Thyroid gland (tissue), 4 donors: ENCODE results near the gene NRARP. TPM values are rescaled to one million over a fixed set of nuclear protein-coding genes. Genes with fewer than 3 reads are reported as not detected.
"Not testable (repeated sequence)": the region's sequence is repeated elsewhere in the genome, so short reads cannot be mapped to it uniquely, and the experiment has no call there.

ENCODE experiments used
- DNase-seq, 2 donors: peaks; one replicate each; pipeline ENCODE4 v3.0.0-alpha.2; 2019
- H3K27ac ChIP-seq, 3 donors: fragments of 200-600 bp; sonication (generic); 1 replicate in 2 of 3; 2 replicates in 1 of 3; pipeline ENCODE4 v1.5.1; 2016 to 2019; ENCODE audit warnings: mild to moderate bottlenecking in 1 of 3, moderate library complexity in 1 of 3
- H3K27me3 ChIP-seq: fragments of 200-600 bp; sonication (generic); one replicate; pipeline ENCODE4 v1.5.1; 2019
- H3K36me3 ChIP-seq, 2 donors: fragments of 200-600 bp; sonication (generic); one replicate each; pipeline ENCODE4 v1.5.1; 2016 to 2019
- H3K4me1 ChIP-seq, 2 donors: fragments of 200-600 bp; sonication (generic); one replicate each; pipeline ENCODE4 v1.5.1; 2017 to 2019
- H3K4me3 ChIP-seq, 3 donors: fragments of 200-600 bp; sonication (generic); replicated peaks in 1 of 3; 1 replicate in 2 of 3; 2 replicates in 1 of 3; pipeline ENCODE4 v1.5.1; 2016; ENCODE audit warnings: mild to moderate bottlenecking in 1 of 3
- H3K9me3 ChIP-seq: fragments of 200-600 bp; sonication (generic); one replicate; pipeline ENCODE4 v1.5.1; 2017
- CTCF ChIP-seq, 6 experiments: fragments of 200-600 bp in 3 of 6; fragments of 450-650 bp in 3 of 6; sonication (generic) in 3 of 6; IDR thresholded peaks; one replicate each; pipeline ENCODE4 v1.5.1; 2016 to 2019; ENCODE audit warnings: antibody characterized with exemption in 6 of 6, mild to moderate bottlenecking in 2 of 6, inconsistent platforms in 1 of 6, moderate library complexity in 1 of 6
- POLR2A ChIP-seq, 2 donors: fragments of 450-650 bp; IDR thresholded peaks; one replicate each; pipeline ENCODE4 v1.6.1; 2017; ENCODE audit warnings: antibody characterized with exemption in 2 of 2, mild to moderate bottlenecking in 2 of 2, moderate library complexity in 1 of 2
- WGBS, 2 donors: methylation state at CpG; one replicate each; pipeline ENCODE4 v1.1.5; 2017; 5-methylcytosine and 5-hydroxymethylcytosine counted together
- intact Hi-C: fragments of 100-400 bp; cut with DNase I; formaldehyde crosslinking; loops from one replicate; pipeline ENCODE4 v1.15.1; 2023
- total RNA-seq, 4 donors: library from RNA; depleted of rRNA; stranded (reverse); fragments of >200 nt; gene quantifications; one replicate each; pipeline ENCODE4 v1.2.3, GENCODE V29; 2016

NRARP gene
- total RNA-seq, 4 donors from 2014 or later, result 1.8 to 10.2 (median 6.8) TPM

GRCh38 chr9:137347928-137348327, 45.9 kb upstream of the NRARP start:
- no peak for TF ChIP-seq POLR2A (IDR thresholded peaks at IDR 0.05)
- TF ChIP-seq CTCF (IDR thresholded peaks at IDR 0.05), result no peak
- H3K9me3 ChIP-seq, result no peaks in the 10 kb centered on the region
- no peak overlapping the region for H3K4me3 ChIP-seq
- H3K27me3 ChIP-seq, result no peaks in the 10 kb centered on the region
- no peak for DNase-seq
- H3K27ac ChIP-seq, result no peak overlapping the region
- intact Hi-C loops, result no loop called here
- peaks cover 4% of the 10 kb centered on the region in 2 donors for H3K36me3 ChIP-seq
- no peaks in the 10 kb centered on the region for H3K4me1 ChIP-seq
- 89 to 92% methylated on average over 7 to 12 of the region's 13 CpGs for WGBS, 2 donors

DNA sequence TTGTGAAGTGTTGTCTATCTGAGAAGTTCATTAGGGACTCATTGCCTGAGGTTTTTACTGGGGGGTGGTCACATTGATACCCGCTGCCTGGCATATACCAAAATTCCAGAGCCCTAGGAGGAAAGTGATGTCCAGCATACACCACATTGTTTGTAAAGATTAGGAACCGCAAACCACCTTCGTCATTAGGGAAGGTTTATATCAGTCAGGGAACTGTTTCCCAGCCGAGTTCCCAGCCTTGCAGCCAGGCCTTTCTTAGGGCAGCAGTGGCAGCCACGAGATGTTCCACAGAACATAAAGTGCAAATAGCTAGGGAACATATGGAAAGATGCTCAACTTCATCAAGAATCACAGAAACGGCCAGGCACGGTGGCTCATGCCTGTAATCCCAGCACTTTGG, 40.4 kb upstream of the NRARP start:
- Histone ChIP-seq H3K27ac (no peak overlapping the region), H3K9me3 (no peaks in the 10 kb centered on the region), H3K27me3 (no peaks in the 10 kb centered on the region), H3K36me3 (peaks cover 4% of the 10 kb centered on the region in 2 donors), H3K4me3 (no peak overlapping the region), H3K4me1 (no peaks in the 10 kb centered on the region)
- DNase-seq, result no peak
- TF ChIP-seq CTCF (IDR thresholded peaks at IDR 0.05), result no peak
- no peak for TF ChIP-seq POLR2A (IDR thresholded peaks at IDR 0.05)
- intact Hi-C loops, result no loop called here
- 84 to 88% methylated on average over 7 of the region's 7 CpGs for WGBS, 2 donors

- no peak for DNase-seq
Observed at GRCh38 chr9:137341227-137341626, 39.2 kb upstream of the NRARP start.

GRCh38 chr9:137339908-137340462, 37.9 kb upstream of the NRARP start:
- H3K36me3 ChIP-seq, H3K4me3 ChIP-seq, H3K4me1 ChIP-seq, H3K9me3 ChIP-seq, H3K27ac ChIP-seq, DNase-seq, intact Hi-C loops, H3K27me3 ChIP-seq: not testable (repeated sequence)
- WGBS, 2 donors, result 91 to 93% methylated on average over 12 of the region's 12 CpGs

More at GRCh38 chr9:137341227-137341626, 39.2 kb upstream of the NRARP start:
- H3K27me3 ChIP-seq, result no peaks in the 10 kb centered on the region
- TF ChIP-seq CTCF (IDR thresholded peaks at IDR 0.05) (no peak), POLR2A (IDR thresholded peaks at IDR 0.05) (no peak)
- WGBS, 2 donors, result 84 to 94% methylated on average over 3 to 4 of the region's 6 CpGs
- no peaks in the 10 kb centered on the region for H3K4me1 ChIP-seq
- H3K9me3 ChIP-seq, result no peaks in the 10 kb centered on the region
- intact Hi-C loops, result no loop called here
- H3K27ac ChIP-seq, result no peak overlapping the region
- H3K36me3 ChIP-seq, result no peaks in the 10 kb centered on the region
- H3K4me3 ChIP-seq, result no peak overlapping the region

DNA sequence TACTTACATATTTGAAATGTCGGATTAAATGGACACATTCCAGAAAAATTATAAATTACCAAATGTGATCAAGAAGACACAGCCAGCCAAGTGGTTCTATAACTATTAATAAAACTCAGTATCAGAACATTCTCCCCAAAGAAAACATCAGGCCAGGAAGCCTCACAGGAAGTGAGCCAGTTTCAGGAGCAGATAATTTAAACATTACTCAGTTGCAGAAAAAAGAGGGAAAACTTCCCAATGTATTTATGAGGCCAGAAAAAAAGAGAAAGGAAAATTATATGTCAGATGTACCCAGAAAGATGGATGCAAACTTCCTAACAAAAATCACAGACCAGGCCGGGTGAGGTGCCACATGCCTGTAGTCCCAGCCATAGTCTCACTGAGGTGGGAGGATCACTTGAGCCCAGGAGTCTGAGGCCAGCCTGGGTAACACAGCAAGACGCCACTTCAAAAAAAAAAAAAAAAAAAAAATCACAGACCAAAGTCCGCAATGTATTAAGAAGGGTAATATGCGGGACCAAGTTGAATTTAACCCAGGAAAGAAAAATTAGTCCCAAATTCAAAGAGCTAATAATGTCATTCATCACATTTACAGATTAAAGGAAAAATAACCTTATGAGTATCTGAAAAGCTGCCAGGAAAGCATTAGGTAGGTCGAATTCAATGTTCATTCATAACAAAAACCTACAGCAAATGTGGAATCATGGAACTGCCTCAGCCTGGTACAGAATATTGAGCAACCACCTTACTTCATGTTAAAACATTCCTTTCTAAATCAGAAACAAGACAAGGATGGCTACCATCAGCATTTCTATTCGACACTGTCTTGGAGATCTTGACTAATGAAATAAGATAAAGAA, 37.2 kb upstream of the NRARP start:
- H3K4me3 ChIP-seq, result no peak overlapping the region
- no peak for TF ChIP-seq POLR2A (IDR thresholded peaks at IDR 0.05)
- TF ChIP-seq CTCF (IDR thresholded peaks at IDR 0.05), result no peak
- H3K4me1 ChIP-seq, result no peaks in the 10 kb centered on the region
- H3K27me3 ChIP-seq, result no peaks in the 10 kb centered on the region
- no peak overlapping the region for H3K27ac ChIP-seq
- H3K36me3 ChIP-seq, result no peaks in the 10 kb centered on the region
- WGBS, 2 donors, result 72 to 76% methylated on average over 7 of the region's 7 CpGs
- intact Hi-C loops, result no loop called here
- no peak for DNase-seq
- H3K9me3 ChIP-seq, result no peaks in the 10 kb centered on the region
